GM13976 (cell line): ENCODE results near the gene WDR1.
A peak's percentile ranks its signal among the peaks of the same experiment; 100 is the strongest.

Source experiments
- DNase-seq: peaks from one replicate; pipeline ENCODE4 v3.0.0; 2012; ENCODE audit warnings: low spot score
- CTCF ChIP-seq: IDR thresholded peaks from 2 replicates; pipeline ENCODE4 v1.5.1; 2012; ENCODE audit warnings: borderline replicate concordance, mild to moderate bottlenecking; ENCODE audit not compliant: insufficient read depth; ENCODE audit errors: extremely low read depth, missing control alignments, control extremely low read depth
- in situ Hi-C: fragments of 300-500 bp; cut with MboI; formaldehyde crosslinking; loops from one replicate; pipeline ENCODE4 v1.12.0; 2022; ENCODE audit warnings: low sequenced_read_pairs, mixed read lengths, inconsistent platforms; ENCODE audit not compliant: unreplicated experiment

WDR1 gene

GRCh38 chr4:10116569-10117358, at the start of gene WDR1:
Gene WDR1, minus strand, starts transcription at chr4:10116799. Its CDS starts 133 bp downstream, at chr4:10116666.
- no peak for TF ChIP-seq CTCF
- in situ Hi-C loops, result no loop called here
- peak; percentile 97 for DNase-seq

GRCh38 chr4:10164877-10165283, 48.3 kb upstream of the WDR1 start:
- TF ChIP-seq CTCF, result peak; percentile 47
- in situ Hi-C loops, result loop anchor here (10.0 to 25.0 kb wide), 2 partner anchors 247 to 380 kb away; no protein-coding TSS in a partner anchor
- peak; percentile 31 for DNase-seq

GRCh38 chr4:10163296-10163695, 46.7 kb upstream of the WDR1 start:
- in situ Hi-C loops, result loop anchor here (10.0 to 25.0 kb wide), 2 partner anchors 249 to 382 kb away; no protein-coding TSS in a partner anchor
- no peak for TF ChIP-seq CTCF
- no peak for DNase-seq

GRCh38 chr4:10162341-10163000, 45.9 kb upstream of the WDR1 start:
- TF ChIP-seq CTCF, result no peak
- no peak for DNase-seq
- in situ Hi-C loops, result loop anchor here (10.0 to 25.0 kb wide), 2 partner anchors 250 to 382 kb away; no protein-coding TSS in a partner anchor

- DNase-seq, result no peak
- in situ Hi-C loops, result loop anchor here (10.0 to 25.0 kb wide), 2 partner anchors 250 to 383 kb away; no protein-coding TSS in a partner anchor
- TF ChIP-seq CTCF, result no peak
Measured at GRCh38 chr4:10161840-10162239, 45.2 kb upstream of the WDR1 start.

GRCh38 chr4:10161146-10161545, 44.5 kb upstream of the WDR1 start:
- no peak for DNase-seq
- no peak for TF ChIP-seq CTCF
- in situ Hi-C loops, result loop anchor here (10.0 to 25.0 kb wide), 2 partner anchors 251 to 384 kb away; no protein-coding TSS in a partner anchor
